HepG2 (cell line): Measurements from ENCODE around the gene CLDN10.

Experiments
- MYC ChIP-seq: sonication (generic); formaldehyde crosslinking; IDR thresholded peaks from 2 replicates; pipeline ENCODE4 v1.9.0; 2021; ENCODE audit warnings: missing genetic modification reagents, borderline replicate concordance
- NFATC3 ChIP-seq: sonication (generic); formaldehyde crosslinking; IDR thresholded peaks from 2 replicates; pipeline ENCODE4 v1.5.1; 2020; ENCODE audit warnings: mild to moderate bottlenecking, missing genetic modification reagents
- TAF1 ChIP-seq: sonication (generic); formaldehyde crosslinking; IDR thresholded peaks from 2 replicates; pipeline ENCODE4 v1.4.0; 2020; ENCODE audit warnings: missing genetic modification reagents
- ZNF350 ChIP-seq: sonication (generic); formaldehyde crosslinking; IDR thresholded peaks from 2 replicates; pipeline ENCODE4 v1.4.0; 2020; ENCODE audit warnings: mild to moderate bottlenecking, low read depth, missing genetic modification reagents, borderline replicate concordance
- TF ChIP-seq, protein P1 (sequence below): sonication (generic); formaldehyde crosslinking; IDR thresholded peaks from 2 replicates; pipeline ENCODE4 v1.5.0; 2020; ENCODE audit warnings: mild to moderate bottlenecking, missing genetic modification reagents, moderate library complexity

DNA sequence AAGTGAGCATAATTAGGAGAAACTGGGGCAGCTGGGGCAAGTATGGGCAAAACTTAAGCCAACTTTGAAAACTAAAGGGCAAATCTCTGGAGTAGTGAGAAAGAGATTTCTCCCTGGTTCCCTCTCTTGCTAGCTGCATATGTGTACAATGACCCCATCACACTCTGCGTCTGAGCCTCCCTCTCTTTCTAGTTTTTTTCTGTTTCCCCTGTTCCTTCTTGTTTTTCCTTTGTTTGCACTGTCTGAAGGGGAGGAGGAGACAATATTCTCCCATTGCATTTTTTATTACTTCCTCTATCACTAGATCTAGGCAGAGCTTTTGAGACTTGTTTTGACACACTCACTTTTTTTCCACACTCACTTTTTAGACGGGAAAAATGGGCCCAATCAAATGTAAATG is 11.2 kb upstream of the CLDN10 start:
- TF ChIP-seq NFATC3 (no peak), ZNF350 (CRISPR knock-in tag) (no peak), TAF1 (CRISPR knock-in tag) (no peak), MYC (CRISPR knock-in tag) (no peak)
- TF ChIP-seq, protein P1, sequence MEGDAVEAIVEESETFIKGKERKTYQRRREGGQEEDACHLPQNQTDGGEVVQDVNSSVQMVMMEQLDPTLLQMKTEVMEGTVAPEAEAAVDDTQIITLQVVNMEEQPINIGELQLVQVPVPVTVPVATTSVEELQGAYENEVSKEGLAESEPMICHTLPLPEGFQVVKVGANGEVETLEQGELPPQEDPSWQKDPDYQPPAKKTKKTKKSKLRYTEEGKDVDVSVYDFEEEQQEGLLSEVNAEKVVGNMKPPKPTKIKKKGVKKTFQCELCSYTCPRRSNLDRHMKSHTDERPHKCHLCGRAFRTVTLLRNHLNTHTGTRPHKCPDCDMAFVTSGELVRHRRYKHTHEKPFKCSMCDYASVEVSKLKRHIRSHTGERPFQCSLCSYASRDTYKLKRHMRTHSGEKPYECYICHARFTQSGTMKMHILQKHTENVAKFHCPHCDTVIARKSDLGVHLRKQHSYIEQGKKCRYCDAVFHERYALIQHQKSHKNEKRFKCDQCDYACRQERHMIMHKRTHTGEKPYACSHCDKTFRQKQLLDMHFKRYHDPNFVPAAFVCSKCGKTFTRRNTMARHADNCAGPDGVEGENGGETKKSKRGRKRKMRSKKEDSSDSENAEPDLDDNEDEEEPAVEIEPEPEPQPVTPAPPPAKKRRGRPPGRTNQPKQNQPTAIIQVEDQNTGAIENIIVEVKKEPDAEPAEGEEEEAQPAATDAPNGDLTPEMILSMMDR (CRISPR knock-in tag) = no peak
